GM18870 (cell line): ENCODE measurements around the gene OR6M1.

Experiments
- ATAC-seq: cut with Tn5 transposase; IDR thresholded peaks from one replicate; pipeline ENCODE4 v1.9.1; 2021; ENCODE audit warnings: moderate library complexity; ENCODE audit not compliant: unreplicated experiment

OR6M1 gene

GRCh38 chr11:123806249-123806648 is at the start of gene OR6M1:
Gene OR6M1 (minus strand): TSS chr11:123806349. CDS start chr11:123806349, 0 bp downstream.
- no peak for ATAC-seq

- no peak for ATAC-seq
Measured at GRCh38 chr11:123853038-123853437, 46.9 kb upstream of the OR6M1 start.

GRCh38 chr11:123852321-123852720 is 46.2 kb upstream of the OR6M1 start:
- ATAC-seq, result no peak

- ATAC-seq, result no peak
Measured at GRCh38 chr11:123851110-123851509, 45.0 kb upstream of the OR6M1 start.

GRCh38 chr11:123841174-123841573 is 35.0 kb upstream of the OR6M1 start:
- ATAC-seq, result no peak

GRCh38 chr11:123839131-123839530 is 33.0 kb upstream of the OR6M1 start:
- no peak for ATAC-seq

GRCh38 chr11:123838659-123839058 is 32.5 kb upstream of the OR6M1 start:
- ATAC-seq, result no peak

GRCh38 chr11:123838199-123838598 is 32.0 kb upstream of the OR6M1 start:
- ATAC-seq, result no peak

GRCh38 chr11:123833095-123833494 is 26.9 kb upstream of the OR6M1 start:
- ATAC-seq, result no peak

- ATAC-seq, result no peak
Measured at GRCh38 chr11:123829745-123830144, 23.6 kb upstream of the OR6M1 start.

GRCh38 chr11:123822599-123822998 is 16.4 kb upstream of the OR6M1 start:
- ATAC-seq, result no peak

GRCh38 chr11:123822032-123822431 is 15.9 kb upstream of the OR6M1 start:
- ATAC-seq, result no peak

GRCh38 chr11:123815122-123815521 is 9.0 kb upstream of the OR6M1 start:
- ATAC-seq, result no peak

GRCh38 chr11:123801765-123802164 is 4.4 kb downstream of the OR6M1 start:
- no peak for ATAC-seq

GRCh38 chr11:123800036-123800435 is 6.1 kb downstream of the OR6M1 start:
- no peak for ATAC-seq

GRCh38 chr11:123799438-123799837 is 6.7 kb downstream of the OR6M1 start:
- no peak for ATAC-seq

GRCh38 chr11:123798513-123799252 is 7.5 kb downstream of the OR6M1 start:
- ATAC-seq, result no peak

GRCh38 chr11:123798079-123798478 is 8.1 kb downstream of the OR6M1 start:
- ATAC-seq, result no peak

- ATAC-seq, result no peak
Measured at GRCh38 chr11:123797541-123797940, 8.6 kb downstream of the OR6M1 start.

- no peak for ATAC-seq
Measured at GRCh38 chr11:123797114-123797513, 9.0 kb downstream of the OR6M1 start.

- ATAC-seq, result no peak
Measured at GRCh38 chr11:123796226-123796625, 9.9 kb downstream of the OR6M1 start.

- ATAC-seq, result no peak
Measured at GRCh38 chr11:123783536-123783935, 22.6 kb downstream of the OR6M1 start.

GRCh38 chr11:123778511-123778910 is 27.6 kb downstream of the OR6M1 start:
- ATAC-seq, result no peak
